ENCODE data around the gene MRPS17.

MRPS17 gene

DNA sequence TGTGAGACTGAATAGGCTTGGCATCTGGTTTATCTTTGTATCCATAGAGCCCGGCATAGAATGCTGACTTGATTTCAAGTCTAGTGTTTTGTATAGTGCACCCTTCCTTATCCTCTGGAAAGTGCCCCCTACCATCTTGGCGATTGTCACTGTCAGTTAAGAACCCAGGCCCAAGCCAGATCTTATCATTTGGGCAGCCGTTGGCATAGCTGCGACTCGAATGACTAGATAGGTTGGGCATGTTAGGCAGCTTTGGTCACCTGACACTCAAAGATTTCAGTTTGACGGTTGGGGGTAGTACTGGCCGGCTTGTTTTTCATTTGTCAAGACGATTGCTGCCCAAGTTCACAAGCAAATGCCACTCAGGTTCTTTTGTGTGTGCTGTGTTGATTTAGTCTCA, 19.3 kb downstream of the MRPS17 start:
- H2BK12ac ChIP-seq (ENCODE audit: low read length in 2 of 2), result no peak overlapping the region
- H3K4ac ChIP-seq (ENCODE audit: low read depth in 1 of 2, low read length in 2 of 2), result no peak overlapping the region
- no peak overlapping the region for H2BK120ac ChIP-seq (ENCODE audit: low read depth, low read length)
- no peak overlapping the region for H2AFZ ChIP-seq (ENCODE audit: low read depth, low read length)
- over 99% methylated on average over 7 of the region's 8 CpGs for WGBS
- H3K4me1 ChIP-seq (ENCODE audit: control insufficient read depth, insufficient read depth, low read depth, low read length), result peaks cover 2% of the 10 kb centered on the region
- no peak overlapping the region for H3K9ac ChIP-seq (ENCODE audit: low read length)
- no peaks in the 10 kb centered on the region for H3K27me3 ChIP-seq (ENCODE audit: control insufficient read depth in 1 of 2, insufficient read depth in 1 of 2, low read length in 2 of 2)
- H3K4me2 ChIP-seq (ENCODE audit: low read length, poor library complexity, severe bottlenecking), result no peak overlapping the region
- no peak overlapping the region for H3K27ac ChIP-seq (ENCODE audit: low read length, poor library complexity, severe bottlenecking)
- H3K36me3 ChIP-seq (ENCODE audit: control insufficient read depth in 1 of 2, insufficient read depth in 2 of 2, low read depth in 1 of 2, low read length in 2 of 2), result peaks cover 6 to 21% of the 10 kb centered on the region in 2 experiments
- H2BK15ac ChIP-seq (ENCODE audit: low read depth, poor library complexity, severe bottlenecking), result no peak overlapping the region
- H2BK5ac ChIP-seq (ENCODE audit: low read depth, low read length, poor library complexity, severe bottlenecking), result no peak overlapping the region
- H3K18ac ChIP-seq (ENCODE audit: low read depth in 1 of 2, low read length in 2 of 2), result no peak overlapping the region
- no peak overlapping the region for H2AK5ac ChIP-seq (ENCODE audit: low read length, severe bottlenecking)
- no peak overlapping the region for H3K4me3 ChIP-seq (ENCODE audit: insufficient read depth in 1 of 2, low read depth in 1 of 2, low read length in 2 of 2)
- H3K23ac ChIP-seq (ENCODE audit: low read length in 2 of 2), result peak overlapping the region in 1 of 2 experiments; percentile 19
- no peak for DNase-seq
- H3K9me3 ChIP-seq (ENCODE audit: control insufficient read depth, low read length), result no peaks in the 10 kb centered on the region
- H4K91ac ChIP-seq (ENCODE audit: low read length), result no peak overlapping the region
- peaks cover 29% of the 10 kb centered on the region for H3K79me1 ChIP-seq (replicated peaks; ENCODE audit: low read length, poor library complexity, severe bottlenecking)
- no peak overlapping the region for H4K8ac ChIP-seq (ENCODE audit: low read length)
- H3K14ac ChIP-seq (ENCODE audit: low read length in 2 of 2), result no peak overlapping the region

DNA sequence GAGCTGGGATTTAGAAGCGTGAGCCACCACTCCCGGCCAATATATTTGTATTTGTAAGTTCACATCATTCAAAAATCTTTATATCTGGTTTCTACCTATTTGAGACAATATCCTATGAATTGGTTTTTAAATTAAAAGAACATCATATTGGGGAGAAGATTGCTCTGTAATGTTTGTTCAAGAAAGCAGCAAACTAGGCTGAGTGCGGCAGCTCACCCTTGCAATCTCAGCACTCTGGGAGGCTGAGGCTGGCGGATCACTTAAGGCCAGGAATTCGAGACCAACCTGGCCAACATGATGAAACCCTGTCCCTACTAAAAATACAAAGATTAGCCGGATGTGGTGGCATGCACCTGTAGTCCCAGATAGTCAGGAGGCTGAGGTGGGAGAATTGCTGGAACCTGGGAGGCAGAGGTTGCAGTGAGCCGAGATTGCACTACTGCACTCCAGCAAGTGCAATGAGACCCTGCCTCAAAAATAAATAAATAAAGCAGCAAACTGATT, 22.1 kb downstream of the MRPS17 start:
- H3K23ac ChIP-seq (ENCODE audit: low read length in 2 of 2), result no peak overlapping the region
- no peak overlapping the region for H2AFZ ChIP-seq (ENCODE audit: low read depth, low read length)
- no peaks in the 10 kb centered on the region for H3K9me3 ChIP-seq (ENCODE audit: control insufficient read depth, low read length)
- H2AK5ac ChIP-seq (ENCODE audit: low read length, severe bottlenecking), result no peak overlapping the region
- H3K4me1 ChIP-seq (ENCODE audit: control insufficient read depth, insufficient read depth, low read depth, low read length), result peaks cover 2% of the 10 kb centered on the region
- H2BK12ac ChIP-seq (ENCODE audit: low read length in 2 of 2), result no peak overlapping the region
- H3K9ac ChIP-seq (ENCODE audit: low read length), result no peak overlapping the region
- H3K27me3 ChIP-seq (ENCODE audit: control insufficient read depth in 1 of 2, insufficient read depth in 1 of 2, low read length in 2 of 2), result no peaks in the 10 kb centered on the region
- no peak overlapping the region for H3K4me3 ChIP-seq (ENCODE audit: insufficient read depth in 1 of 2, low read depth in 1 of 2, low read length in 2 of 2)
- H4K8ac ChIP-seq (ENCODE audit: low read length), result no peak overlapping the region
- no peak overlapping the region for H2BK15ac ChIP-seq (ENCODE audit: low read depth, poor library complexity, severe bottlenecking)
- no peak overlapping the region for H3K18ac ChIP-seq (ENCODE audit: low read depth in 1 of 2, low read length in 2 of 2)
- H2BK5ac ChIP-seq (ENCODE audit: low read depth, low read length, poor library complexity, severe bottlenecking), result no peak overlapping the region
- no peak for DNase-seq
- H3K4ac ChIP-seq (ENCODE audit: low read depth in 1 of 2, low read length in 2 of 2), result no peak overlapping the region
- H3K36me3 ChIP-seq (ENCODE audit: control insufficient read depth in 1 of 2, insufficient read depth in 2 of 2, low read depth in 1 of 2, low read length in 2 of 2), result peaks cover 11 to 13% of the 10 kb centered on the region in 2 experiments
- H4K91ac ChIP-seq (ENCODE audit: low read length), result no peak overlapping the region
- no peak overlapping the region for H3K27ac ChIP-seq (ENCODE audit: low read length, poor library complexity, severe bottlenecking)
- H3K14ac ChIP-seq (ENCODE audit: low read length in 2 of 2), result no peak overlapping the region
- H3K79me1 ChIP-seq (replicated peaks; ENCODE audit: low read length, poor library complexity, severe bottlenecking), result peaks cover 35% of the 10 kb centered on the region
- no peak overlapping the region for H2BK120ac ChIP-seq (ENCODE audit: low read depth, low read length)
- 98% methylated on average over 4 of the region's 7 CpGs for WGBS
- H3K4me2 ChIP-seq (ENCODE audit: low read length, poor library complexity, severe bottlenecking), result no peak overlapping the region

DNA sequence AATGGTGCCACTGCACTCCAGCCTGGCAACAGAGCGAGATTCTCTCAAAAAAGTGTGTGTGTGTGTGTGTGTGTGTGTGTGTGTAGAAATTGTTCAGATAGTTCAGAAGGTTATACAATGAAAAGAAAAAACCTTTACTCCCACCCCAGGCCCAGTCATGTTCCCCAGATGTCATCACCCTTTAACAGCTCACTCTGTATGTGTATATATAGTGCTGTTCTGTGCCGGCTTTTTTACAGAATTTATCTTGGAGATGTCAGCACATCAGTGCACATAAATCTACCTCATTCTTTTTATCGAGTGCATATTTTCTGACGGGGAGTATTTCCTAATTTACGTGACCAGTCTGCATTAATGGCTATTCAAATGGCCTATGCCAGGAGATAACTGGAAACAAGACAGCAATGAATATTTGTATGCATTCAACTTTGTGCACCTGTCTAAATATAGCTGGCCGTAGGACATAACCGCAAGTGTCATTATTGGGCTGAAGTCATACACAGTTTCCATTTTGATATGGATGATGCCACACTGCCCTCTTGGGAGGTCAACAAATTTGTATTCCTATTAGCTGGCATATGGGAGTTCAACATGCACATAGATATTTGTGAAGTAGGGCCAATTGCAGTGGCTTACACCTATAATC, 24.4 kb downstream of the MRPS17 start:
- Histone ChIP-seq H3K9me3 (ENCODE audit: control insufficient read depth, low read length) (no peaks in the 10 kb centered on the region), H2BK120ac (ENCODE audit: low read depth, low read length) (no peak overlapping the region), H3K14ac (ENCODE audit: low read length in 2 of 2) (no peak overlapping the region), H3K27ac (ENCODE audit: low read length, poor library complexity, severe bottlenecking) (no peak overlapping the region), H3K4me2 (ENCODE audit: low read length, poor library complexity, severe bottlenecking) (no peak overlapping the region), H2AFZ (ENCODE audit: low read depth, low read length) (no peak overlapping the region), H3K9ac (ENCODE audit: low read length) (no peak overlapping the region), H3K4me3 (ENCODE audit: insufficient read depth in 1 of 2, low read depth in 1 of 2, low read length in 2 of 2) (no peak overlapping the region), H3K18ac (ENCODE audit: low read depth in 1 of 2, low read length in 2 of 2) (no peak overlapping the region), H3K4me1 (ENCODE audit: control insufficient read depth, insufficient read depth, low read depth, low read length) (peaks cover 2% of the 10 kb centered on the region), H2BK12ac (ENCODE audit: low read length in 2 of 2) (no peak overlapping the region), H3K23ac (ENCODE audit: low read length in 2 of 2) (no peak overlapping the region), H3K36me3 (ENCODE audit: control insufficient read depth in 1 of 2, insufficient read depth in 2 of 2, low read depth in 1 of 2, low read length in 2 of 2) (peaks cover 8 to 36% of the 10 kb centered on the region in 2 experiments), H2BK5ac (ENCODE audit: low read depth, low read length, poor library complexity, severe bottlenecking) (no peak overlapping the region), H2BK15ac (ENCODE audit: low read depth, poor library complexity, severe bottlenecking) (no peak overlapping the region), H3K4ac (ENCODE audit: low read depth in 1 of 2, low read length in 2 of 2) (no peak overlapping the region), H4K91ac (ENCODE audit: low read length) (no peak overlapping the region), H3K27me3 (ENCODE audit: control insufficient read depth in 1 of 2, insufficient read depth in 1 of 2, low read length in 2 of 2) (no peaks in the 10 kb centered on the region), H2AK5ac (ENCODE audit: low read length, severe bottlenecking) (no peak overlapping the region), H3K79me1 (replicated peaks; ENCODE audit: low read length, poor library complexity, severe bottlenecking) (peaks cover 33% of the 10 kb centered on the region), H4K8ac (ENCODE audit: low read length) (no peak overlapping the region)
- WGBS, result 77% methylated on average over 5 of the region's 7 CpGs
- DNase-seq, result no peak

DNA sequence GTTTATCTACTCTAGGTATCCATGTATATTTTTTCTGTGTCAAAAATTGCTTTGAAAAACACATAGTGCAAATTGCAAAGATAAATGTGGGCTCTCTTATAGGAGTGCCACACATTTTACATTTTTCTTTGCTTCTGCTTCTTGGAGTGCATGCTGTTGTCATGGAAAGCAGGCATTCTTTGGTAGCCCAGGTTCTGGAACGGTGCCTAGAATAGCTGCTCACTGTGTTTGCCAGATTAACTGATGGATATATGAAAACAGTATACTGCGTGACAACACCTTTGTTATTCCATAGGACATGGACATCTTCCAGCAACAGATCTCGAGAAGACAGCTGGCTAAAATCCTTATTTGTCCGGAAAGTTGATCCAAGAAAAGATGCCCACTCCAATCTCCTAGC, 26.2 kb downstream of the MRPS17 start:
- Histone ChIP-seq H3K4me1 (ENCODE audit: control insufficient read depth, insufficient read depth, low read depth, low read length) (peaks cover under 1% of the 10 kb centered on the region), H3K4me2 (ENCODE audit: low read length, poor library complexity, severe bottlenecking) (no peak overlapping the region), H3K4ac (ENCODE audit: low read depth in 1 of 2, low read length in 2 of 2) (no peak overlapping the region), H3K4me3 (ENCODE audit: insufficient read depth in 1 of 2, low read depth in 1 of 2, low read length in 2 of 2) (no peak overlapping the region), H2AK5ac (ENCODE audit: low read length, severe bottlenecking) (no peak overlapping the region), H3K9me3 (ENCODE audit: control insufficient read depth, low read length) (no peaks in the 10 kb centered on the region), H3K14ac (ENCODE audit: low read length in 2 of 2) (no peak overlapping the region), H3K27ac (ENCODE audit: low read length, poor library complexity, severe bottlenecking) (peak overlapping the region; percentile 43), H2BK12ac (ENCODE audit: low read length in 2 of 2) (no peak overlapping the region), H4K8ac (ENCODE audit: low read length) (no peak overlapping the region), H3K79me1 (replicated peaks; ENCODE audit: low read length, poor library complexity, severe bottlenecking) (peaks cover 30% of the 10 kb centered on the region), H3K27me3 (ENCODE audit: control insufficient read depth in 1 of 2, insufficient read depth in 1 of 2, low read length in 2 of 2) (no peaks in the 10 kb centered on the region), H2BK120ac (ENCODE audit: low read depth, low read length) (no peak overlapping the region), H3K23ac (ENCODE audit: low read length in 2 of 2) (no peak overlapping the region), H2BK5ac (ENCODE audit: low read depth, low read length, poor library complexity, severe bottlenecking) (no peak overlapping the region), H4K91ac (ENCODE audit: low read length) (no peak overlapping the region), H3K36me3 (ENCODE audit: control insufficient read depth in 1 of 2, insufficient read depth in 2 of 2, low read depth in 1 of 2, low read length in 2 of 2) (peaks cover 11 to 51% of the 10 kb centered on the region in 2 experiments), H2AFZ (ENCODE audit: low read depth, low read length) (no peak overlapping the region), H3K9ac (ENCODE audit: low read length) (peak overlapping the region; percentile 9), H3K18ac (ENCODE audit: low read depth in 1 of 2, low read length in 2 of 2) (no peak overlapping the region), H2BK15ac (ENCODE audit: low read depth, poor library complexity, severe bottlenecking) (no peak overlapping the region)
- no peak for DNase-seq
- WGBS, result 98% methylated on average over 4 of the region's 4 CpGs

All from mesenchymal stem cell (in vitro differentiated cells and primary cell).